Neural cell (in vitro differentiated cells): ENCODE data around the gene LRMDA. TPM values are rescaled to one million over a fixed set of nuclear protein-coding genes. Genes with fewer than 3 reads are reported as not detected.

Source experiments
- H2AFZ ChIP-seq: fragments of 200-600, 300-800 bp; sonication (generic), shearing (Covaris generic); 2 replicates; pipeline ENCODE4 v1.6.0; 2014; ENCODE audit warnings: low read depth, mild to moderate bottlenecking, antibody characterized with exemption, low read length, moderate library complexity
- H3F3A ChIP-seq: fragments of 200-600 bp; shearing (Covaris generic); 2 replicates; pipeline ENCODE4 v1.6.1; 2016; ENCODE audit warnings: mild to moderate bottlenecking, moderate library complexity, mixed read lengths, antibody characterized with exemption, low read length; ENCODE audit not compliant: insufficient read depth, poor library complexity, severe bottlenecking
- H3K27ac ChIP-seq: fragments of 200-600, 300-800 bp; sonication (generic), shearing (Covaris generic); 2 replicates; pipeline ENCODE4 v1.5.1; 2014; ENCODE audit warnings: mild to moderate bottlenecking, low read length, moderate library complexity
- H3K27me3 ChIP-seq: fragments of 300-800, 200-600 bp; sonication (generic), shearing (Covaris generic); 2 replicates; pipeline ENCODE4 v1.6.0; 2014; ENCODE audit warnings: mild to moderate bottlenecking, low read depth, low read length, moderate library complexity; ENCODE audit not compliant: insufficient read depth
- H3K36me3 ChIP-seq: fragments of 300-800, 200-600 bp; sonication (generic), shearing (Covaris generic); 2 replicates; pipeline ENCODE4 v1.5.1; 2014; ENCODE audit warnings: mild to moderate bottlenecking, antibody characterized with exemption, low read length, moderate library complexity; ENCODE audit not compliant: insufficient read depth
- H3K4me2 ChIP-seq: fragments of 300-800, 200-600 bp; sonication (generic), shearing (Covaris generic); 2 replicates; pipeline ENCODE4 v1.6.0; 2014; ENCODE audit warnings: mild to moderate bottlenecking, low read length
- H3K4me3 ChIP-seq: fragments of 300-800, 200-600 bp; sonication (generic), shearing (Covaris generic); 2 replicates; pipeline ENCODE4 v1.5.1; 2014; ENCODE audit warnings: mild to moderate bottlenecking, low read length, moderate library complexity
- H3K79me2 ChIP-seq: fragments of 200-600 bp; shearing (Covaris generic); replicated peaks from 2 replicates; pipeline ENCODE4 v1.6.0; 2014; ENCODE audit warnings: mild to moderate bottlenecking, low read length, moderate library complexity; ENCODE audit not compliant: insufficient read depth
- H3K9ac ChIP-seq: fragments of 300-800, 200-600 bp; sonication (generic), shearing (Covaris generic); 2 replicates; pipeline ENCODE4 v1.6.1; 2016; ENCODE audit warnings: mild to moderate bottlenecking, low read length, mixed read lengths
- H3K9me2 ChIP-seq: fragments of 200-600 bp; shearing (Covaris generic); 2 replicates; pipeline ENCODE4 v1.6.1; 2016; ENCODE audit warnings: mild to moderate bottlenecking, low read length, mixed read lengths; ENCODE audit not compliant: insufficient read depth
- H3K9me3 ChIP-seq: fragments of 200-600, 300-800 bp; sonication (generic), shearing (Covaris generic); 2 replicates; pipeline ENCODE4 v1.6.1; 2016; ENCODE audit warnings: mild to moderate bottlenecking, mixed run types, low read length, moderate library complexity, mixed read lengths
- H4K20me1 ChIP-seq: fragments of 200-600 bp; shearing (Covaris generic); 2 replicates; pipeline ENCODE4 v1.6.1; 2016; ENCODE audit warnings: mild to moderate bottlenecking, mixed run types; ENCODE audit not compliant: insufficient read depth
- EP300 ChIP-seq: fragments of 450-650 bp; conservative IDR thresholded peaks from 2 replicates; pipeline ENCODE4 v1.6.1; 2014; ENCODE audit warnings: antibody characterized with exemption, mild to moderate bottlenecking, moderate library complexity; ENCODE audit not compliant: poor library complexity, severe bottlenecking
- EZH2 ChIP-seq: fragments of 200-600, 300-800 bp; shearing (Covaris generic), sonication (generic); IDR thresholded peaks from 2 replicates; pipeline ENCODE4 v1.6.1; 2014; ENCODE audit warnings: antibody characterized with exemption, low read length, borderline replicate concordance, mild to moderate bottlenecking; ENCODE audit not compliant: insufficient read depth, poor library complexity, severe bottlenecking
- MXI1 ChIP-seq: fragments of 450-650 bp; conservative IDR thresholded peaks from 2 replicates; pipeline ENCODE4 v1.6.1; 2014; ENCODE audit warnings: antibody characterized with exemption, mild to moderate bottlenecking; ENCODE audit not compliant: poor library complexity, severe bottlenecking
- POLR2AphosphoS5 ChIP-seq: IDR thresholded peaks from 2 replicates; pipeline ENCODE4 v1.6.1; 2012
- RAD21 ChIP-seq: fragments of 450-650 bp; conservative IDR thresholded peaks from 2 replicates; pipeline ENCODE4 v1.6.1; 2014; ENCODE audit warnings: antibody characterized with exemption, mild to moderate bottlenecking, moderate library complexity
- SMC3 ChIP-seq: fragments of 450-650 bp; conservative IDR thresholded peaks from 2 replicates; pipeline ENCODE4 v1.6.1; 2014; ENCODE audit warnings: antibody characterized with exemption, mild to moderate bottlenecking, moderate library complexity; ENCODE audit not compliant: poor library complexity
- TAF1 ChIP-seq: IDR thresholded peaks from 2 replicates; pipeline ENCODE4 v1.6.1; 2012; ENCODE audit warnings: low read depth
- polyA plus RNA-seq: library from polyadenylated mRNA; depleted of rRNA; stranded (reverse); fragments of >200 nt; gene quantifications from 2 replicates; pipeline ENCODE4 v1.2.3, GENCODE V29; 2014
- TF ChIP-seq, protein P1 (sequence below): IDR thresholded peaks from 2 replicates; pipeline ENCODE4 v1.6.1; 2012; ENCODE audit warnings: borderline replicate concordance
- TF ChIP-seq, protein P2 (sequence below): fragments of 450-650 bp; IDR thresholded peaks from 2 replicates; pipeline ENCODE4 v1.5.1; 2014; ENCODE audit warnings: antibody characterized with exemption, mild to moderate bottlenecking, moderate library complexity; ENCODE audit not compliant: poor library complexity, severe bottlenecking

Gene LRMDA
- polyA plus RNA-seq, 1 donor from 2014 or later, result 5.6 TPM

DNA sequence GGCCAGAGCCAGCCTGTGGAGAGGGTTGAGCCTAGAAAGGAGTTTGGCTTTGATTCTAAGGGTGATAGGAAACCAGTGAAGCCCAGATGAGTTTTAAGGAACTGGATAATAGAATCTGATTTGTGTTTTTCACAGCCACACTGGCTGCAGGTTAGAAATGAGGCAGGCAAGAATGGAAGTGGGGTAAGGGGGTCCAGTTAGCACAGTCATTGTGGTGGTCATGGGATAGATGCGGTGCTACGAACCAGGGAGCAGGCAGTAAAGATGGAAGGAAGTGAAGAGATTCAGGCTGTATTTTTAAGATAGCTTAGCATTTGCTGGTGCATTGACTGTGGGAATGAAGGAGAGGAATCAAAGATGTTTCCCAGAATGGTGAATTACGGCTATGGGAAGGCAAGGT is 322.2 kb downstream of the LRMDA start:
- Histone ChIP-seq H3K36me3 (no peaks in the 10 kb centered on the region), H4K20me1 (no peaks in the 10 kb centered on the region), H2AFZ (no peak overlapping the region), H3K9me2 (no peaks in the 10 kb centered on the region), H3K27me3 (no peaks in the 10 kb centered on the region), H3K4me3 (no peak overlapping the region), H3K9ac (no peak overlapping the region), H3K9me3 (no peaks in the 10 kb centered on the region), H3K4me2 (no peak overlapping the region), H3K79me2 (no peaks in the 10 kb centered on the region), H3K27ac (no peak overlapping the region), H3F3A (no peaks in the 10 kb centered on the region)
- TF ChIP-seq EZH2 (no peak), EP300 (no peak), RAD21 (no peak), TAF1 (no peak), SMC3 (no peak), MXI1 (no peak), POLR2AphosphoS5 (no peak)
- TF ChIP-seq, protein P1, sequence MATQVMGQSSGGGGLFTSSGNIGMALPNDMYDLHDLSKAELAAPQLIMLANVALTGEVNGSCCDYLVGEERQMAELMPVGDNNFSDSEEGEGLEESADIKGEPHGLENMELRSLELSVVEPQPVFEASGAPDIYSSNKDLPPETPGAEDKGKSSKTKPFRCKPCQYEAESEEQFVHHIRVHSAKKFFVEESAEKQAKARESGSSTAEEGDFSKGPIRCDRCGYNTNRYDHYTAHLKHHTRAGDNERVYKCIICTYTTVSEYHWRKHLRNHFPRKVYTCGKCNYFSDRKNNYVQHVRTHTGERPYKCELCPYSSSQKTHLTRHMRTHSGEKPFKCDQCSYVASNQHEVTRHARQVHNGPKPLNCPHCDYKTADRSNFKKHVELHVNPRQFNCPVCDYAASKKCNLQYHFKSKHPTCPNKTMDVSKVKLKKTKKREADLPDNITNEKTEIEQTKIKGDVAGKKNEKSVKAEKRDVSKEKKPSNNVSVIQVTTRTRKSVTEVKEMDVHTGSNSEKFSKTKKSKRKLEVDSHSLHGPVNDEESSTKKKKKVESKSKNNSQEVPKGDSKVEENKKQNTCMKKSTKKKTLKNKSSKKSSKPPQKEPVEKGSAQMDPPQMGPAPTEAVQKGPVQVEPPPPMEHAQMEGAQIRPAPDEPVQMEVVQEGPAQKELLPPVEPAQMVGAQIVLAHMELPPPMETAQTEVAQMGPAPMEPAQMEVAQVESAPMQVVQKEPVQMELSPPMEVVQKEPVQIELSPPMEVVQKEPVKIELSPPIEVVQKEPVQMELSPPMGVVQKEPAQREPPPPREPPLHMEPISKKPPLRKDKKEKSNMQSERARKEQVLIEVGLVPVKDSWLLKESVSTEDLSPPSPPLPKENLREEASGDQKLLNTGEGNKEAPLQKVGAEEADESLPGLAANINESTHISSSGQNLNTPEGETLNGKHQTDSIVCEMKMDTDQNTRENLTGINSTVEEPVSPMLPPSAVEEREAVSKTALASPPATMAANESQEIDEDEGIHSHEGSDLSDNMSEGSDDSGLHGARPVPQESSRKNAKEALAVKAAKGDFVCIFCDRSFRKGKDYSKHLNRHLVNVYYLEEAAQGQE, result no peak
- TF ChIP-seq, protein P2, sequence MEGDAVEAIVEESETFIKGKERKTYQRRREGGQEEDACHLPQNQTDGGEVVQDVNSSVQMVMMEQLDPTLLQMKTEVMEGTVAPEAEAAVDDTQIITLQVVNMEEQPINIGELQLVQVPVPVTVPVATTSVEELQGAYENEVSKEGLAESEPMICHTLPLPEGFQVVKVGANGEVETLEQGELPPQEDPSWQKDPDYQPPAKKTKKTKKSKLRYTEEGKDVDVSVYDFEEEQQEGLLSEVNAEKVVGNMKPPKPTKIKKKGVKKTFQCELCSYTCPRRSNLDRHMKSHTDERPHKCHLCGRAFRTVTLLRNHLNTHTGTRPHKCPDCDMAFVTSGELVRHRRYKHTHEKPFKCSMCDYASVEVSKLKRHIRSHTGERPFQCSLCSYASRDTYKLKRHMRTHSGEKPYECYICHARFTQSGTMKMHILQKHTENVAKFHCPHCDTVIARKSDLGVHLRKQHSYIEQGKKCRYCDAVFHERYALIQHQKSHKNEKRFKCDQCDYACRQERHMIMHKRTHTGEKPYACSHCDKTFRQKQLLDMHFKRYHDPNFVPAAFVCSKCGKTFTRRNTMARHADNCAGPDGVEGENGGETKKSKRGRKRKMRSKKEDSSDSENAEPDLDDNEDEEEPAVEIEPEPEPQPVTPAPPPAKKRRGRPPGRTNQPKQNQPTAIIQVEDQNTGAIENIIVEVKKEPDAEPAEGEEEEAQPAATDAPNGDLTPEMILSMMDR, result no peak

DNA sequence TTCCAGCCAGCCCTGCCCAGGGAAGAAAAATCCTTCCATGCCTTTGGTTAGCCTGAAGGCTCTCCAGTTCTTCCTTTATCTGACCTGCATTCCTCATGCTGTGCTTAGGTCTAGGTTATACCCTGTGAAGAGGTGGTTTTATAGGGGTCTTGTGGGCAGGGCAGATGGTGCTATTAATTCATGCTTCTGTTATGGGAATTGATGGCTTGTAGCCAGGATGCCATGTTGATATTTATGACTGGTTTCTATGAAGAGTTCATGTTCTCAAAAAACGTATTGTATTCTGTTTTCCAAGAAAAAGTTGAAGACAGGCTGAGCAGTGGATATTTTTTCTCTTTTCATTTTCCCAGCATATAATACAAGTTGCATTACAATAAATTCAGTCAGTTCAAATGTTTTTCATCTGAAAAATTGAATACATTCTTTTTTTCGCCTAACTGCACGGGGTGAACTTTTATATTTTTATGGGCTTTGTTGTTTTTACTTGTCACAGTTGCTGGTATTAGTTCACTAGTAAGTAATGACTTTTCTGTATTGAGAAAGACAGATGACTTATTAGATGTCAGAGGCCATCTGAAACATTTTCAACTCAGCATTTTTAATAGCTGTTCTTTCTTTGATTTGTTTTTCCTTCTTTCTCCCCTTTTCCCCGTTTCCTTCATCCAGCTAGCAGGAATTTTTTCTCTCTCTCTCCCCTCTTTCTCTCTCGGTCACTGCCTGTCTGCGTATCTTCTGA is 322.8 kb downstream of the LRMDA start:
- no peak overlapping the region for H3K27ac ChIP-seq
- no peaks in the 10 kb centered on the region for H3K79me2 ChIP-seq
- H3K9ac ChIP-seq, result no peak overlapping the region
- no peaks in the 10 kb centered on the region for H3F3A ChIP-seq
- TF ChIP-seq EZH2 (no peak), EP300 (no peak), SMC3 (no peak), RAD21 (no peak), POLR2AphosphoS5 (no peak), MXI1 (no peak), TAF1 (no peak)
- TF ChIP-seq, protein P1, result no peak
- TF ChIP-seq, protein P2, result no peak
- H3K36me3 ChIP-seq, result no peaks in the 10 kb centered on the region
- no peaks in the 10 kb centered on the region for H3K27me3 ChIP-seq
- H2AFZ ChIP-seq, result no peak overlapping the region
- no peak overlapping the region for H3K4me2 ChIP-seq
- H3K9me3 ChIP-seq, result no peaks in the 10 kb centered on the region
- no peaks in the 10 kb centered on the region for H4K20me1 ChIP-seq
- no peaks in the 10 kb centered on the region for H3K9me2 ChIP-seq
- no peak overlapping the region for H3K4me3 ChIP-seq
